ENCODE measurements around the gene TOGARAM2.

DNA sequence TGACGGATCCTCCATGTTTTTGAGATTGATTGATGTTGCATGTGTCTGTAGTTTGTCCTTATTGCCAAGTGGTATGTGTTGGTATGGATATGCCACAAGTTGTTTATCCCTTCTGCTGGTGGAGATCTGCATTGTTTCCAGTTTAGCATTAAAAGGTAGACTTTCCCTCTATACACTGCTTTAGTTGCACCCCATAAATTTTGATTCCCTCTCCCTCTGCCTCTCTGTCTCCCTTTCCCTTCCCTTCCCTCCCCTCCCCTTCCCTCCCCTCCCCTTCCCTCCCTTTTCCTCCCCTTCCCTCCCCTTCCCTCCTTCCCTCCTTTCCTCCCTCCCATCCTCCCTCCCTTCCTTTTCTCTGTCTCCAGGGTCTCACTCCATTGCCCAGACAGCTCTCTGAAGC lies 18.6 kb upstream of the TOGARAM2 start:
- no peak for TF ChIP-seq ISL1 (CRISPR knock-in tag; IDR thresholded peaks at IDR 0.05)
- TF ChIP-seq, protein P1, sequence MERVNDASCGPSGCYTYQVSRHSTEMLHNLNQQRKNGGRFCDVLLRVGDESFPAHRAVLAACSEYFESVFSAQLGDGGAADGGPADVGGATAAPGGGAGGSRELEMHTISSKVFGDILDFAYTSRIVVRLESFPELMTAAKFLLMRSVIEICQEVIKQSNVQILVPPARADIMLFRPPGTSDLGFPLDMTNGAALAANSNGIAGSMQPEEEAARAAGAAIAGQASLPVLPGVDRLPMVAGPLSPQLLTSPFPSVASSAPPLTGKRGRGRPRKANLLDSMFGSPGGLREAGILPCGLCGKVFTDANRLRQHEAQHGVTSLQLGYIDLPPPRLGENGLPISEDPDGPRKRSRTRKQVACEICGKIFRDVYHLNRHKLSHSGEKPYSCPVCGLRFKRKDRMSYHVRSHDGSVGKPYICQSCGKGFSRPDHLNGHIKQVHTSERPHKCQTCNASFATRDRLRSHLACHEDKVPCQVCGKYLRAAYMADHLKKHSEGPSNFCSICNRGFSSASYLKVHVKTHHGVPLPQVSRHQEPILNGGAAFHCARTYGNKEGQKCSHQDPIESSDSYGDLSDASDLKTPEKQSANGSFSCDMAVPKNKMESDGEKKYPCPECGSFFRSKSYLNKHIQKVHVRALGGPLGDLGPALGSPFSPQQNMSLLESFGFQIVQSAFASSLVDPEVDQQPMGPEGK (CRISPR knock-in tag; IDR thresholded peaks at IDR 0.05; ENCODE audit: borderline replicate concordance) = no peak
- TF ChIP-seq ARNTL (CRISPR knock-in tag; IDR thresholded peaks at IDR 0.05; ENCODE audit: borderline replicate concordance, low read depth) = no peak
- no peak for TF ChIP-seq ZFP3 (CRISPR knock-in tag; IDR thresholded peaks at IDR 0.05)
- TF ChIP-seq ZFP30 (CRISPR knock-in tag; IDR thresholded peaks at IDR 0.05) = no peak
- no peak for TF ChIP-seq POU6F1 (CRISPR knock-in tag; IDR thresholded peaks at IDR 0.05; ENCODE audit: borderline replicate concordance, low read depth)
- TF ChIP-seq TOX (CRISPR knock-in tag; IDR thresholded peaks at IDR 0.05; ENCODE audit: borderline replicate concordance) = no peak
- TF ChIP-seq, protein P2, sequence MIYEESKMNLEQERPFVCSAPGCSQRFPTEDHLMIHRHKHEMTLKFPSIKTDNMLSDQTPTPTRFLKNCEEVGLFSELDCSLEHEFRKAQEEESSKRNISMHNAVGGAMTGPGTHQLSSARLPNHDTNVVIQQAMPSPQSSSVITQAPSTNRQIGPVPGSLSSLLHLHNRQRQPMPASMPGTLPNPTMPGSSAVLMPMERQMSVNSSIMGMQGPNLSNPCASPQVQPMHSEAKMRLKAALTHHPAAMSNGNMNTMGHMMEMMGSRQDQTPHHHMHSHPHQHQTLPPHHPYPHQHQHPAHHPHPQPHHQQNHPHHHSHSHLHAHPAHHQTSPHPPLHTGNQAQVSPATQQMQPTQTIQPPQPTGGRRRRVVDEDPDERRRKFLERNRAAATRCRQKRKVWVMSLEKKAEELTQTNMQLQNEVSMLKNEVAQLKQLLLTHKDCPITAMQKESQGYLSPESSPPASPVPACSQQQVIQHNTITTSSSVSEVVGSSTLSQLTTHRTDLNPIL (CRISPR knock-in tag; IDR thresholded peaks at IDR 0.05; ENCODE audit: low read depth) = no peak
- TF ChIP-seq CSDC2 (CRISPR knock-in tag; IDR thresholded peaks at IDR 0.05) = no peak
- TF ChIP-seq OSR1 (CRISPR knock-in tag; IDR thresholded peaks at IDR 0.05) = no peak
- TF ChIP-seq ESRRG (CRISPR knock-in tag; IDR thresholded peaks at IDR 0.05) = no peak
- no peak for TF ChIP-seq RARB (CRISPR knock-in tag; IDR thresholded peaks at IDR 0.05)
- no peak for TF ChIP-seq TCF4 (CRISPR knock-in tag; IDR thresholded peaks at IDR 0.05; ENCODE audit: borderline replicate concordance)
